HG03039 (cell line): ENCODE results near the gene HESX1.

Experiments used
- ATAC-seq: cut with Tn5 transposase; IDR thresholded peaks from one replicate; pipeline ENCODE4 v1.9.1; 2021; ENCODE audit warnings: mild to moderate bottlenecking, moderate library complexity; ENCODE audit not compliant: unreplicated experiment

Gene HESX1

DNA sequence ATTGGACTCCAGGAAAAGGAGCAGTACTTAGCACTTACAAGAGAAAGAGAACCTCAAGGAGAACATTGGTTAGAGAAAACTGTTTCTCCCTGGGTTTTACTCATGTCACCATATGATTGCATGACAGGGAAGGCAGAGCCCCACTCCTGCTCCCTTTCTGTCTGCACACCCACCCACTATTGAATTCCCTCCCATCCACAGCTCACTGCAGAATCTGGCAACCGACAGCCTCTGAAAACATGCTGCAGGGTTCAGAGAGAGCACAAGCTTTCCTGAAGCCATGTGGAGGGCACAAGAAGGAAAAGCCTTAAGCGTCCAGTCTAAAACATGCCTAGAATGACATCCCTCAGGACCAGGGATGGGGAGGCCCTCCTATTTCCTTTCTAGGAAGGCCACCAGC lies 31.6 kb downstream of the HESX1 start:
- ATAC-seq, result no peak

DNA sequence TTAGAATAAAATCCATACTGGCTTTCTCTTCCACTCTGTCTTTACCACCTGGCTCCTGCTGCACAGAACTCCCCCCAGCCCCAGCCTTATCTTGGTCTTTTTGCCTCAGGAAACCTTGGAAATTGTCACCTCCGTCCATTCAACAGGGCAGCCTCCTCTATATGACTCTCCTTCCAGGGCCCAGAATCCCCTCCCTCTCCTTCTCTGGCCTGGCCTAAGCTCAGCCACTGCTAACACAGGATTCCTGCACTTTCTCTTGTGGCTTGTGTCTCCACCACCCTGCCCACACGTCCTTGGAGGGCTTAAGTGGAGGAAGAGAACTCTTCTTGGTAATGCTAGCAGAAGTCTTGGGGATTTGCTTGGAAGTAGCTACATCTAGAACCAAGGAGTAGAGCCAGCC lies 33.1 kb downstream of the HESX1 start:
- no peak for ATAC-seq

DNA sequence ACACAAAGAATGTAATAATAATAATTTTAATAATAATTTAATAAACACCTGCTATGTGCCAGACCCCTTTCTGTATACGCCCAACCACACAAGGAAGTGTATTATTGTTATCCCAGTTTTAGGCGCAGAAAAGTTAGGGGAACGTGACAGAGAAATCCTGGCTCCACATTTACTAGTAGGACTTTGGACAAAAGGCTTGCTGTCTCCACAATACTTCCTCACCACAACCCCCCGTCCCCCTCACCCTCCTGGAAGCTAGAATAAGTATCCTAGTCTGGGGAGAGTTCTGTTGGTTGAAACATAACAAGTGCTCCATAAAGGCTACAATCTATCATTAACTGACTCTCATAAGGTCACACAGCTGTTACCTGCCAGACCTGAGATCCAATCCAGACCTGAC lies 34.1 kb downstream of the HESX1 start:
- ATAC-seq, result no peak

DNA sequence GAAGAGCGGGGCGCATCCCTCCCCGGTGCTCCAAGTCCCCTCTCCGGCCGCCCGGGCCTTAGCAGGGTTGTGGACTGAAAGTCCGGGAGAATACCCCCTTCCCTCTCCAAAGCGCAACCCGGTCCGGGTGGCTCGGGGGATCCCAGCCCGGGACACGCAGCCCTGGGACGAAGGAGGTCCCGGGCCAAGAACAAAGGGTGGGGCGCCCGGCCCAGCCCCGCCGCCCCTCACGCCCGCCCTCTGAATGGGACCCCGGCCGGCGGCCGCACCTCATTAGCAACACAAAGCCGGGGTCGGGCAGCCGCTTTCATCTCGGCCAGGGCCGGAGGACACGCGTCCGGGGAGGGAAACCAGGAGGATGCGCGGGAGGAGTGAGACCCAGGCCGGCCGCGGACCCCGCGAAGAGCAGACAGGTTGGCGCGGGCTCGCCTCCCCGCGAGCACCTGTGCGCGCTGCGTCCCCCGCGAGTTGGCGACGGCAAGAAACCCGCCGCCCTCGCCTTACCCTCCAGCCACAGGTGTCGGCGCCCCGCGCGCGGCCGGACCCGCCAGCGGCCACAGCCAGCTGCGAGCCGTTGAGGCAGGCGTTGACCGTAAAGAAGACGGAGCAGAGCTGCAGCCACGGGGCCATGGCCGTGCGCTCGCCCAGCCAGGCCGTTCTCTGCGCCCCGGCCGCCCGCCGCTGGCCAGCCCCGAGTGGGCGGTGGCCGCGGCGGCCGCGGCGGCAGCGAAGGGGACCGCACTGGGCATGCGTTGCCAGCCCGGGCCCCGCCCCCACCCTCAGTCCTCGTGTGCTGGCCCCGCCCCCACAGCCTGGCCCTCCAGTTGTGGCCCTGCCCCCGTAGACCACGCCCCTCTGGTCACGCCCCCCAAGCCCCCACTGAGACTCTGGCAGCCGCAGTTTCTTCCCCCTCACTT lies 34.9 kb downstream of the HESX1 start, which contains the start of gene IL17RD:
IL17RD (minus strand) TSS at position 697 of the 917 bp plus-strand sequence; CDS start at position 630, 67 bp downstream.
- ATAC-seq, result peak; percentile 41

DNA sequence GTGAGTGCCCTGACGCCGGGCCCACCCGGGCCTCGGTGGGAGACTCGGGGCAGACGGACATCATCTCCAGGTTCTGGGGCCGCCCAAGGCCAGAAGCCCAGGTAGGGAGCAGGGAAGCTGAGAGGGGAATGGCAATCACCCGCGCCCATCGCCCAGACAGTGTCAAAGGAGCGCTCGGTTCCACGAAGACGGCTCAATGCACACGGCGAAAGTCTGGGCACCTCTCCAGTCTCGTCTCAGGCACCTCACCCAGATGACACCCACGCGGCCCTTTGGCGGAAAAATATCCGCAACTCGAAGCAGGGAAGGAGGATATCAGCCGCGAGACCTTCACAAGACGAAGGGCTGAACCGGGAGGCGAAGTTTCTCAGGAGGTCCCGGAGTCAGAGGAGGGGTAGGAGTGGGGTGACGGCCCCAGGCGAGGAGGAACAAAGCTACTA lies 35.5 kb downstream of the HESX1 start:
- no peak for ATAC-seq

DNA sequence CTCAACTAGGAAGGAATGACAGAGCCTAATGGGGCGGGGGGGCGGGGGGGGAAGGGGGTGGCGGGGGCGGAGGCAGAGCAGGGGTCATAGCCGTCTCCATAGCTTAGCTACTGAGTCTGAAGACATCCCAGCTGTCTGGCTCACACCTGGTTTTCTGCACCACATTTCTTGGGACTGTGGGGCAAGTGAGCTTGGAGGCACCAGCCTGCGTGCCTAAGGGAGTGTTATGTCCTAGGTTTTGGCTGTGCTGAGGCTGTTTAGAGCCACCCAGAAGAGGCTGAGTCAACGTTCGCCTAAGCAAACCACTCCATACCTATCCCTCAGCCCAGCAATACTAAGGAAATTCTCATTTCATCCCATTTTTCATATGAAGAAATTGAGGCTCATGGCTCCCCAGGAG lies 36.0 kb downstream of the HESX1 start:
- ATAC-seq, result no peak

DNA sequence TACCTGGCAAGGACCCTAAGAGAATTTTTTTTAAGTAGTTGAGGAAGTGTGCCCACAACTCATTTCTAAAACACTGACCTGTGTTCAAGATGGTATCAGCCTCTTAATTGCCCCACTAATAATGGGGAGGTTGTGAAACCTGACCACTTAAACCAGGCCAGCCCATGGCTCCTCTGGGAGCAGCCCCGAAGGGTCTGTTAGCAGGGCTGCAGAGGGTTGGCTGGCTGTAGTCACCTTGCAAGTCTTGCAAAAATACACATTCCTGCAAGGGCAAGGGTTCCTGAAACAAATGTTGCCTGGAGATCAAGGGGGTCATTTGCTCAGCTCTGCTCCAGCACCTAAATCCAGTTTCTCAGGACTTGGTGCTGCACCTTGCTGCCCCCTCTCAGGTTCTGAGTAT lies 37.9 kb downstream of the HESX1 start:
- no peak for ATAC-seq

DNA sequence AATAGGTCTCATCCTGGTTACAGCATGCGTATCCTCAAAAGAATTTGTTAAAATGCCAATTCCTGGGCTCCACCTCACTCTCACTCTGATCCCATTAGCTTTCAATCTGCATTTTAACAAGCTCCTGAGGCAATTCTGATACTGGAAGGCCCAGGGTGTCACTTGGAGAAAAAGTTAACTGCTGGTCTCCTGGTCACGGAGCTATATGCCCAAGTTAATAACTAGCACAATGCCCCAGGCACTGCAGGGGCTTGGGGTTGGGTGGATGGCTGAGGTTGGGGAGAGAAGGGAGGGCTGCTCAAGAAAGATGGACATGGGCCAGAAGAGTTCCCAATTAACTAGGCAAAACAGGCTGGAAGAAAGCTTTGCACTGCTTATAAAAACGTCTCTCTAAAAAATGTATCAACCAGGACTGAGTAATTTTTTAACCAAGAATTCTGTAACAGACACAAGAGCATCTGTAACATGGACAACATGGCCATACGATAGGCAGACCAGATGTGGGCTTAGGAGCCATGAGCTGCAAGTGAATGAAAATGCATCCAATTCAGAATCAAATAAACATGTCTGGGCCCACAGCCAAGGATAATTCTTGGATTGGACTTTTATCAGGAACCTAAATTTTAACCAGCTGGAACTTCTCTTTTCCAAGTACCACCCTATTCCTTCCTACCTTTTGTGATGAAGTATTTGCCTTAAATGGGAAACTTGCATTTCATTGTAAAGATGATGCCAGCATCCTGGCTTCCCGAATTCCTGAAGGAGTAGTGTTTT lies 38.8 kb downstream of the HESX1 start:
- no peak for ATAC-seq

DNA sequence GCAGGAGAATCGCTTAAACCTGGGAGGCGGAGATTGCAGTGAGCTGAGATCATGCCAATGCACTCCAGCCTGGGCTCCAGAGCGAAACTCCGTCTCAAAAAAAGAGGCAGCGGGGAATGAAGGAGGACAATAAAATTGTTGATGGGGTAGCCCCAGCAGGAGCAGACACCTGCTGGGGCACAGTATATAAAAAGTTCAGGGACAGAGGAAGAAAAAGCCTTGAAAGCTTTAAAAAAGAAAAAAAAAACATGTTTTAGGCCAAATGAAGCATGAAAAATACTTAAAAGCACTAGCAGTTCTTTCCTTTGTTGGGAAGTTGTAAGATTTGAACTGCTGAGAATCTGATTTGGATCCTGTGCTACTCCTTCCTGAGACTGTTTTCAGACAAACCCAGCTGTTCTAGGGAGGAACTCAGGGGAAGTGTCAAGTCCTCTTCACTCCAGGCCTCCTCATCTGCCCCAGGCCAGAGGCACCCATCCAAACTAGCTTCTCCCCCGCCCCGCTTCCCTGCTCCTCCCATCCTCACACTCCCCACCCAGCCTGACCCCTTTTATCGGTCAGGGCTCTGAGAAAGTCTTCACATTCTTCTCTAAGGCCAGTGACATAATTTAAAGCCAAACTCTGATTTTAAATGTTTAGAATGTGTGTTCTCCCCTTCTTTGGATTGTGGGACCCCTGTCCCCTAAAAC lies 39.6 kb downstream of the HESX1 start:
- no peak for ATAC-seq

DNA sequence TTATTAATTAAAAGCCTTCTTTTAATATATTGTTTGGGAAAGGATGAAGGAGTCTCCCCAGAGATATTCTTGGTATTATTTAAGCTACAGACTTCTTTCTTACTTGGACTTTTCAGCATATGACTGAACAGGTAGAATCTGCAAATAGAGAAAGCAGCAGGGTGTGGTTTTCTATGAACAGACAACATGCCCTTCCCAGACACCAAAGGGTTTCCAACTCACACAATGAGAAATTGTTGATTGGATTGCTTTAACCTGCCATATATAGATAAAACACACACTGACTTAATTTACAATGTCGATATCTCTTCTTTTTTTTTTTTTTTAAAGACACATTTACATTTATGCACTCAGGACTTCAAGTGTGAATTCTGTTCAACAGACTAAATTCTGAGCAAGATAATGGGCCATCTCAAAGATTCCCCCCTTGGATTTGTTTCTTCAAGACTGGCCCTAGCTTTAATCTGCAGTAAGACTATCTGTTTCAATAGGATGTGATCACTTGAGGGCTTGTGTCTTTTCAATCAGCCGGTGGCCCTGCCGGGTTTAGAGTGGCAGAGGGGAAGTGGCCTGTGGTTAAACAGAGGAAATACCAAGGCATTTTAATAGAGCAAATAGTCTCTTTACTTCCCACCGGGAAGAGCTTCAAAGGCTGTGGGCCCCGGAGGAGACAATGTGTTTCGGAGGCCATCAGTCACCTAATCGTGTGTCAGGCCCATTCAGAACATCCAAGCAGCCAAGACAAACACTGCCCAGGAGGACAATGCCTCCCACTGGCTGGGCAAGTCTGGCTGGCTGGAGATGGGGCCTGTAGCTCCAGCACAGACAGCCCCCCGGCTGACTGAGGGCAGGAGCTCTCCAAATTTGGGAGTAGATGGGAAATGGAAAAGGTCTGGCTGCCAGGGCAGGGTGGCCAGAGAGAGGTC lies 40.7 kb downstream of the HESX1 start:
- no peak for ATAC-seq

DNA sequence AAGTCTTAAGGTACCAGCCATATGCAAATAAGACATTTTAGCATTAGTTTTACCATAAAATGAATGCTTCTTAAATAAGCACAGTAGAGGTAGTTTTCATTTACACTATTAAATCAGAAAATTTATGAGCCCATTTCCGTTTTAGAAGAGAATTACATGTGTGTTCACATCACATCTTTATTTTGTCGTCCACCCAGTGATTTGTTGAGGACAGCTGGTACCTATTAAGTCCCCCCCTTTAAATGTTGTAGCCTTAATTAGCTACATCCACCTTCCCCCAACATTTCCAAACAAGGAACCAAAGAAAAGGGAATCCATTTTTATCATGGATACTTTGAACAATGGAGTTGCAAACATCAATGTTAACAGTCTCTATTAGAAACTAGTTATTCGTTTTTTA lies 41.5 kb downstream of the HESX1 start:
- no peak for ATAC-seq

DNA sequence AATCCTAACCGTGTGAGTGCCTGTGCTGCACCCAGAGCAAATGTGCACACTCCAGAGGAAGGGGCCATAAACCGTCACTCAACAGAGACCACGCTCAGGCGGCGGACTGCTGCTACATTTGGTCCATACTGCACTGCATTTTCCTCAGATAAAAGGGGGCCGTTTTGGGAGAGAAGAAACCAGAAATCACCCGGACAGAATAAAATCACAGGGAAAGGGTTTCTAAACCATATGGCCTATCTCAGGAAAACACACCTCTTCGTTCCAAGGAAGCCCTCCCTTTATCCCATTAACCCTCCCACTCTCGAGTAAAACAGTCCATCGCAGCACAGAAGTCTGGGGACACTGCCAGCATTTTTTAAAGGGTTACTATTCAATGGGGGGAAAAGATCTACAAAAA lies 42.2 kb downstream of the HESX1 start:
- ATAC-seq, result no peak

DNA sequence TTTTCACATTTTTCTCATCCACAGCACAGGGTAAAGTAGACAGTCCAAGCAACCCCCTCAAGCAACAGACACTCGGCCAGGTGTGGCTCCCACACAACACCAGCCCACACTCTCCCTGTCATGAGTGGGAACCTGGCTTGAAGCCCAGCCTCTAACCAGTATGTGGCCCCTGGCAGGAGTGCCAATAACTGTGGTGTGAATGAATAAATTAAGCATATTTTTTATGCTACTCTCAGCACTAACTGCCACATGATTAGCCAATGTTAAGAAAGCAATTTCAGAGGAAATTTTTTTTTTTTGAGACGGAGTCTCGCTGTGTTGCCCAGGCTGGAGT lies 44.5 kb downstream of the HESX1 start:
- no peak for ATAC-seq

DNA sequence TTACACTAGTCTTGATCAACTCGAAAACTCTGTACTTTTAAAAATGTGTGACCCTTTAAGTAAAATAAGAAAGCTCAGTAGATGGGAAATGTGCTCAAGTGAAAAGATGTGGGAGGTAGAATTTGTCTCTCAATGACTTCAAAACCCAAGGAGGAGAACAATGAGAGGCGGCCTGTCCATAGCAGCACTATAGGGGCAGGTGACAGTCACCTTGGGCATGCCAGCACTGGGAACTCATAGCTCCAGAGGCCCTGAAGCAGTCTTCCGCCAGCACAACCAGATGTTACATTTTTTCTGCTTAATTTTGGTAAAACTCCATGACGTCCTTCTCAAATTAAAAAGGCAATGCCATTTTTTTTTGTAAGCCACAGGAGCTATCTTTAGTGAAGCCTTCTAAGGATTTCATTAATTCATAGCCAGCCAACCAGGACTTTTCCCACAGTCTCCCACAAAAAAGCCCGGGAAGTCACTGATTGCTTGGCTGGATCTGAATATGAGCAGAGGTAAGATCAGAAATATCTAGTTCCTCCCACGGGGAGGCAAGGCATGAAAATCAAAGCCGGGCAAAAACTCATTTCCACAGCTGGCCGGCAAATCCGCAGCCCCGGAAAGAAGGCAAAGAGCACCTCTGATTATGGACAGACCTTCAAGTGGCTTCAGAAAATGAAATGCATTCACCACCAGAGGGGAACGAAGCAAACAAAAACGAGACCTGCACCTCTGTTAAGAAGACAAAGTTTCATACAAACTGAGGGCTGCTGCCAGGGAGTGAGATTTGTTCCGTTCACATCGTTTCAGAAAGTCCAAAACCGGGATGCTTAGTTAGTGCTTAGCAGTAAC lies 45.1 kb downstream of the HESX1 start:
- no peak for ATAC-seq

DNA sequence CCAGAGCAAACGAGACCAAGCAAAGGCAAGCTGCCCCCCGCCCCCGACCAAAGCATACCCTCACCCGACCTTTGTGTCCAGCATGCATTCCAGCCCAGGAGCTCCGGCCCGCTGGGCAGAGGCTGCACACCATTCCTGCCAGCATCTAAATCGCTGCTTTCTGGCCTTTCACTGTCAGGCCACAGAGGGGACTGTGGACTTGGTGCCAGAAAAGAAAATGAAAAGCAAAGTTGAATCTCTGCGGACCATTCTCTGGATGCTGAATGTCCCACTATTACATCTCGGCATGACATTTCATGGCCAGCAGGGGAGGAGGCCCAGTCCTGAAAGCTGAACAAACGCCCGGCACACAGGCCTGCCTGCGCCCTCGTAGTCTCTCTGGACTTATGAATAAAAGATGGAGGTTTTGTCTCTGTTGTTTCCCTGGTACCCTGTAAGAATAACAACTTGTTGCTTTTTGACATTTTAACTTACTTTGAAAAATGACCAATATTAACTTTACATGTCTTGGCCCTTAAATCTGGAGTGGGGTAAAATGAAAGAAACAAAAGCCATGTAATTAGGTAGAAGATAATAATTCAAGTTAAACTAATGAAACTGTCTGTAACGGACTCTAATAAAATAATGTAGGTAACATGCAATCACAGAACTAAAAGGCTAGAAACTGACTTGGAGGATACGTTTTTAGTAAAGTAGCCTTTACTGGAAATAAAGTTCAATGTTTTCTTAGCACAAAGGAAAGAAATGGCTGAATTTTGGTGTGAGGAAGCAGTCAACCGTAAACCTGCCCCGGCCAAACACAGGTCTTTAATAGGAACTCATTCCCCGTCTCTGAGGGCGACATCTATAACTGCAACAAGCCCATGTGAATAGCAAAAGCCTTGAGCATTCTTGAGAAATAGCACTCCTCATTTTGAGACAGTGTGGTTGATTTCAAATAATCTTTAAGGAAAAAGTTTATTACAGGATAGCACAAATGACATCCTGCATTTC lies 47.3 kb downstream of the HESX1 start:
- no peak for ATAC-seq

DNA sequence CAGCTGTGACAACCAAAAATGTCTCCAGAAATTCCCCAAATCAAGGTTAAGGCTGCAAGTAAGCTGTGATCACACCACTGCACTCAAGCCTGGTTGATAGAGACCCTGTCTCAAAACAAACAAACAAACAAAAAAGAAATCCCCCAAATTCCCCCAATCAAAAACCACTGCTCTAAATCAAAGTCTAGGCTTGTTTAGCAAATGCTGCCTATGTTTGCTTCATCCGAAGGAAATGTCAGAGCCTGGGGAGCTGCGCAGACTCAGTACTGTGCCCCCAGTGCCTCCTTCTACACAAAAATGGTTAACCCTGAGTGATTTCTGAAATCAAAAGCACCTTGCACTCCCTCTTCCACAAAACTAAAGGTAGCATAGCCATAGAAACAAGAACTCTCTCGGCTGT lies 48.0 kb downstream of the HESX1 start:
- no peak for ATAC-seq

DNA sequence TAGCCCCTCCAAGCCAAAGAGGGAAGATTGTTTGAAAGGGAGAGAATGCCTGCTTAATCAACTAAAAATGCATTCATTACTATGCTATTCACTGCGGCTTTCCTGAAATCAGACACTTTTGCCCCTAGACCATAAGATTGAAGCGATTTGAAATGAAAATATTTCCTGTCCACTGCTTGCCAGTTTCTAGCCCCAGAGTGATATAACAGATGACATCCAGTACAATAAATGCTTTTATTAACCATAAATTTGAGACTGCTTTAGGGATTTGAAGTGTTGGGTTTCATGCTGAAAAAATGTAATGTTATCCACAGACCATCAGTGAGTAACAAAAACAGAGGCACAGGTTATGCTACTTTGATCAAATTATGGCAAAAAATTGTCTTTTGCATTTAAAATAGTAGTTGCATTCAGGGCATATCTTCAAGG lies 48.7 kb downstream of the HESX1 start:
- ATAC-seq, result no peak

DNA sequence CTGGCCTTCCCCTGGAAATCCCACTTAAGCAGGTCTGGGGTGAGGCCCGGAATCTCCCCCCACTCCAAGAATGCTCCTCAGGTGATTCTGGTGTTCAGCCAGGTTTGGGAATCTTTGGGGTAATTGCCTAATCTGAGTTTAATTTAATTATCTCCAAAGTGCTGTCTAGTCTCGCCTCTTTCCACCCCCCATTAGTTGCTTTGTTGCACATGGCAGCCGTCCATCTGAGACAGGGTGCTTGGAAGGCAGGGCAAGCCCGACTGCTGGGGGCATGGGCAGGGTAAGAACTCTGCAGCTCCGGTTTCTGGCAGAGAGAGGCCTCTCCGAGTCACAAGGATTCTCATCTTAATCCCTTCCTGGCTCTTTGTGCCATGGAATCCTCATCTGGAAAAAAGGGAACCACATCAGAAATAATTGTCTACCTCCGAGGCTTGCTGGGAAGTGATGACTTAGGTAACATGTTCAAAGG lies 49.6 kb downstream of the HESX1 start:
- no peak for ATAC-seq
